Thyroid gland (tissue), 4 donors: ENCODE measurements around the gene CCR6.
A peak's percentile ranks its signal among the peaks of the same experiment; 100 is the strongest.

Experiments used
- CTCF ChIP-seq, 6 experiments: fragments of 200-600 bp in 3 of 6; fragments of 450-650 bp in 3 of 6; sonication (generic) in 3 of 6; IDR thresholded peaks; one replicate each; pipeline ENCODE4 v1.5.1; 2016 to 2019; ENCODE audit warnings: antibody characterized with exemption in 6 of 6, mild to moderate bottlenecking in 2 of 6, inconsistent platforms in 1 of 6, moderate library complexity in 1 of 6
- POLR2A ChIP-seq, 2 donors: fragments of 450-650 bp; IDR thresholded peaks; one replicate each; pipeline ENCODE4 v1.6.1; 2017; ENCODE audit warnings: antibody characterized with exemption in 2 of 2, mild to moderate bottlenecking in 2 of 2, moderate library complexity in 1 of 2

- TF ChIP-seq POLR2A (IDR thresholded peaks at IDR 0.05) (peak in 1 of 2 donors; percentile 9), CTCF (IDR thresholded peaks at IDR 0.05) (no peak)
Observed at GRCh38 chr6:167130712-167131684, 8.1 kb downstream of the CCR6 start.
